T-cell (primary cell): ENCODE data around the gene DMBT1. TPM values are rescaled to one million over a fixed set of nuclear protein-coding genes. Genes with fewer than 3 reads are reported as not detected.

Experiments
- ATAC-seq, 4 experiments: fragments of 200-7000 bp in 3 of 4; fragments of 150-1000 bp in 1 of 4; cut with Tn5 transposase; replicated peaks in 1 of 4; 1 replicate in 3 of 4; 2 replicates in 1 of 4; pipeline ENCODE4 v1.10.0; 2021; ENCODE audit warnings: moderate library complexity in 3 of 4, mild to moderate bottlenecking in 2 of 4, moderate number of reproducible peaks in 1 of 4
- CTCF ChIA-PET, 2 donors: fragments of 300-600 bp; sonication (Branson Sonifier 250); formaldehyde crosslinking; loops; one replicate each; lab custom pipeline; 2022; ENCODE audit warnings: antibody characterized with exemption in 2 of 2; lab: Charles Lee
- POLR2A ChIA-PET, 2 donors: fragments of 300-600 bp; sonication (Branson Sonifier 250); formaldehyde crosslinking; loops; one replicate each; lab custom pipeline; 2022; ENCODE audit warnings: antibody characterized with exemption in 2 of 2; lab: Charles Lee
- DNase-seq, 35 experiments: peaks; one replicate each; pipeline versions ENCODE4 v3.0.0 to v3.0.0-alpha.2; 2013 to 2023
- H3K27ac ChIP-seq: one replicate; pipeline ENCODE4 v1.5.1; 2013; ENCODE audit warnings: low read length
- H3K27me3 ChIP-seq, 2 experiments: replicated peaks in 1 of 2; 1 replicate in 1 of 2; 2 replicates in 1 of 2; pipeline versions ENCODE4 v1.6.1 to v1.7.0; 2013; ENCODE audit warnings: low read length in 1 of 2, mixed read lengths in 1 of 2; ENCODE audit not compliant: control insufficient read depth in 2 of 2, insufficient read depth in 2 of 2; ENCODE audit errors: extremely low read depth in 1 of 2
- H3K36me3 ChIP-seq, 2 donors: 1 replicate in 1 of 2; 2 replicates in 1 of 2; pipeline versions ENCODE4 v1.6.1 to v1.7.0; 2013; ENCODE audit warnings: low read length in 1 of 2; ENCODE audit not compliant: control insufficient read depth in 2 of 2, insufficient read depth in 1 of 2; ENCODE audit errors: extremely low read depth in 1 of 2
- H3K4me1 ChIP-seq, 2 experiments: 1 replicate in 1 of 2; 2 replicates in 1 of 2; pipeline versions ENCODE4 v1.6.1 to v1.7.0; 2013; ENCODE audit warnings: low read length in 2 of 2, mixed read lengths in 1 of 2; ENCODE audit not compliant: insufficient read depth in 2 of 2, control insufficient read depth in 1 of 2; ENCODE audit errors: extremely low read depth in 1 of 2
- H3K4me3 ChIP-seq, 2 donors: 1 replicate in 1 of 2; 2 replicates in 1 of 2; pipeline versions ENCODE4 v1.5.1 to v1.7.0; 2013; ENCODE audit warnings: mild to moderate bottlenecking in 2 of 2, low read length in 1 of 2, moderate library complexity in 1 of 2; ENCODE audit not compliant: control insufficient read depth in 1 of 2; ENCODE audit errors: extremely low read depth in 1 of 2
- H3K9me3 ChIP-seq: 2 replicates; pipeline ENCODE4 v1.7.0; 2013
- H3K27ac Mint-ChIP-seq, 2 donors: one replicate each; pipeline ENCODE4 v1.8.0; 2020 to 2021; ENCODE audit warnings: mild to moderate bottlenecking in 2 of 2, mixed read lengths in 2 of 2
- H3K27me3 Mint-ChIP-seq, 2 donors: one replicate each; pipeline ENCODE4 v1.8.0; 2021 to 2022; ENCODE audit warnings: mixed read lengths in 2 of 2
- H3K36me3 Mint-ChIP-seq: one replicate; pipeline ENCODE4 v1.8.0; 2021; ENCODE audit warnings: mixed read lengths
- H3K4me1 Mint-ChIP-seq, 3 donors: one replicate each; pipeline ENCODE4 v1.8.0; 2020 to 2022; ENCODE audit warnings: mixed read lengths in 3 of 3, mild to moderate bottlenecking in 1 of 3
- H3K4me3 Mint-ChIP-seq, 3 donors: one replicate each; pipeline ENCODE4 v1.8.0; 2020 to 2022; ENCODE audit warnings: mild to moderate bottlenecking in 3 of 3, mixed read lengths in 3 of 3, moderate library complexity in 3 of 3
- H3K9me3 Mint-ChIP-seq, 3 donors: one replicate each; pipeline ENCODE4 v1.8.0; 2020 to 2022; ENCODE audit warnings: mixed read lengths in 3 of 3
- WGBS: methylation state at CpG from one replicate; pipeline ENCODE4 v1.1.5; 2013; ENCODE audit warnings: missing lambda C conversion rate; ENCODE audit not compliant: insufficient coverage; 5-methylcytosine and 5-hydroxymethylcytosine counted together
- total RNA-seq, 35 experiments: library from RNA in 6 of 35; stranded (reverse) in 6 of 35; fragments of 120-200 nt in 1 of 35; gene quantifications; one replicate each; pipeline versions ENCODE4 v1.2.1 to v1.2.4 and lab custom pipeline; 2013 to 2026

DMBT1 gene
- total RNA-seq, 5 donors from 2014 or later (not counting 1 experiment from before 2014, with no cell fraction given) = 0.10 to 0.18 (median 0.13) TPM; not detected in 2

GRCh38 chr10:122565766-122566206, 5.2 kb downstream of the DMBT1 start:
- CTCF ChIA-PET = interaction anchor here (0.7 to 2.6 kb wide), 32 partner anchors 8 to 298 kb away, joined by 3 to 40 read pairs (median 4); no protein-coding TSS in a partner anchor
- Histone ChIP-seq H3K27ac (no peak overlapping the region), H3K4me3 (no peak overlapping the region), H3K27me3 (peaks cover 0 to 23% of the 10 kb centered on the region in 2 experiments), H3K9me3 (no peaks in the 10 kb centered on the region), H3K4me1 (peaks cover 0 to 6% of the 10 kb centered on the region in 2 experiments), H3K36me3 (no peaks in the 10 kb centered on the region)
- peak in 1 of 4 experiments; percentile 44 for ATAC-seq
- Mint-ChIP-seq H3K4me3 (no peak overlapping the region), H3K27me3 (peaks cover 27 to 37% of the 10 kb centered on the region in 2 donors), H3K36me3 (no peaks in the 10 kb centered on the region), H3K27ac (no peak overlapping the region), H3K4me1 (peaks cover 12 to 18% (median 15%) of the 10 kb centered on the region in 3 donors), H3K9me3 (no peaks in the 10 kb centered on the region)
- peak; percentile 18 to 85 (median 67) for DNase-seq
- POLR2A ChIA-PET = no interaction called here
- WGBS = 100% methylated on average over 1 of the region's 13 CpGs

- WGBS = no CpG with 5 or more reads among the region's 1 CpG
- Mint-ChIP-seq H3K9me3 (no peaks in the 10 kb centered on the region), H3K36me3 (no peaks in the 10 kb centered on the region), H3K4me3 (no peak overlapping the region), H3K27ac (no peak overlapping the region), H3K27me3 (peaks cover 29 to 38% of the 10 kb centered on the region in 2 donors), H3K4me1 (peaks cover 7 to 12% (median 11%) of the 10 kb centered on the region in 3 donors)
- Histone ChIP-seq H3K9me3 (no peaks in the 10 kb centered on the region), H3K27ac (no peak overlapping the region), H3K36me3 (no peaks in the 10 kb centered on the region), H3K4me1 (peaks cover 0 to 6% of the 10 kb centered on the region in 2 experiments), H3K4me3 (no peak overlapping the region), H3K27me3 (peaks cover 0 to 23% of the 10 kb centered on the region in 2 experiments)
- POLR2A ChIA-PET = no interaction called here
- no peak for DNase-seq
- ATAC-seq = no peak
- CTCF ChIA-PET = interaction anchor here (0.7 to 2.6 kb wide), 12 partner anchors 10 to 298 kb away, joined by 3 to 40 read pairs (median 6); no protein-coding TSS in a partner anchor
Observed at GRCh38 chr10:122566632-122567031, 6.1 kb downstream of the DMBT1 start.

GRCh38 chr10:122567056-122567660, 6.6 kb downstream of the DMBT1 start:
- 55% methylated on average over 4 of the region's 5 CpGs for WGBS
- ATAC-seq = no peak
- Histone ChIP-seq H3K4me3 (no peak overlapping the region), H3K27ac (no peak overlapping the region), H3K4me1 (peaks cover 0 to 6% of the 10 kb centered on the region in 2 experiments), H3K36me3 (no peaks in the 10 kb centered on the region), H3K27me3 (peaks cover 0 to 22% of the 10 kb centered on the region in 2 experiments), H3K9me3 (no peaks in the 10 kb centered on the region)
- peaks cover 29 to 33% of the 10 kb centered on the region in 2 donors for H3K27me3 Mint-ChIP-seq
- DNase-seq = peak in 13 of 35 experiments; percentile 3 to 52 (median 13)
- H3K27ac Mint-ChIP-seq = no peak overlapping the region
- H3K9me3 Mint-ChIP-seq = no peaks in the 10 kb centered on the region
- POLR2A ChIA-PET = no interaction called here
- peaks cover 2 to 8% (median 7%) of the 10 kb centered on the region in 3 donors for H3K4me1 Mint-ChIP-seq
- no peaks in the 10 kb centered on the region for H3K36me3 Mint-ChIP-seq
- H3K4me3 Mint-ChIP-seq = no peak overlapping the region
- CTCF ChIA-PET = interaction anchor here (0.8 to 2.6 kb wide), 3 partner anchors 10 to 270 kb away, joined by 3 to 40 read pairs (median 5); no protein-coding TSS in a partner anchor

GRCh38 chr10:122568551-122568950, 8.0 kb downstream of the DMBT1 start:
- POLR2A ChIA-PET = no interaction called here
- Mint-ChIP-seq H3K27me3 (peaks cover 28 to 33% of the 10 kb centered on the region in 2 donors), H3K9me3 (no peaks in the 10 kb centered on the region), H3K36me3 (no peaks in the 10 kb centered on the region), H3K4me1 (peaks cover 0 to 8% (median 7%) of the 10 kb centered on the region in 3 donors), H3K4me3 (no peak overlapping the region), H3K27ac (no peak overlapping the region)
- CTCF ChIA-PET = interaction anchor here in 1 of 2 donors (0.6 to 0.7 kb wide), 2 partner anchors 473 to 787 kb away, joined by 3 read pairs; no protein-coding TSS in a partner anchor
- DNase-seq = no peak
- H3K4me1 ChIP-seq = peaks cover 0 to 6% of the 10 kb centered on the region in 2 experiments
- WGBS = 78% methylated on average over 5 of the region's 8 CpGs
- no peaks in the 10 kb centered on the region for H3K36me3 ChIP-seq
- ATAC-seq = no peak
- peaks cover 0 to 20% of the 10 kb centered on the region in 2 experiments for H3K27me3 ChIP-seq
- no peak overlapping the region for H3K27ac ChIP-seq
- no peaks in the 10 kb centered on the region for H3K9me3 ChIP-seq
- H3K4me3 ChIP-seq = no peak overlapping the region

GRCh38 chr10:122570920-122571319, 10.4 kb downstream of the DMBT1 start:
- POLR2A ChIA-PET = no interaction called here
- H3K9me3 Mint-ChIP-seq = peaks cover 4 to 5% (median 4%) of the 10 kb centered on the region in 3 donors
- CTCF ChIA-PET = interaction anchor here in 1 of 2 donors (1.4 kb wide), 1 partner anchor 272 kb away, joined by 3 read pairs; no protein-coding TSS in a partner anchor
- no peak overlapping the region for H3K27ac Mint-ChIP-seq
- H3K4me3 ChIP-seq = no peak overlapping the region
- no peak overlapping the region for H3K4me3 Mint-ChIP-seq
- H3K9me3 ChIP-seq = no peaks in the 10 kb centered on the region
- WGBS = no CpG with 5 or more reads among the region's 6 CpGs
- no peaks in the 10 kb centered on the region for H3K36me3 ChIP-seq
- H3K4me1 Mint-ChIP-seq = peaks cover 0 to 2% (median 2%) of the 10 kb centered on the region in 3 donors
- ATAC-seq (no peak), DNase-seq (no peak)
- H3K27me3 ChIP-seq = peaks cover 0 to 17% of the 10 kb centered on the region in 2 experiments
- H3K36me3 Mint-ChIP-seq = no peaks in the 10 kb centered on the region
- no peak overlapping the region for H3K27ac ChIP-seq
- peaks cover 0 to 2% of the 10 kb centered on the region in 2 experiments for H3K4me1 ChIP-seq
- H3K27me3 Mint-ChIP-seq = peaks cover 23 to 27% of the 10 kb centered on the region in 2 donors

- Histone ChIP-seq H3K9me3 (no peaks in the 10 kb centered on the region), H3K36me3 (no peaks in the 10 kb centered on the region), H3K27me3 (peaks cover 0 to 15% of the 10 kb centered on the region in 2 experiments), H3K4me3 (no peak overlapping the region), H3K4me1 (no peaks in the 10 kb centered on the region), H3K27ac (no peak overlapping the region)
- no peaks in the 10 kb centered on the region for H3K36me3 Mint-ChIP-seq
- 72% methylated on average over 2 of the region's 3 CpGs for WGBS
- H3K4me1 Mint-ChIP-seq = no peaks in the 10 kb centered on the region
- ChIA-PET POLR2A (no interaction called here), CTCF (no interaction called here)
- DNase-seq = no peak
- H3K9me3 Mint-ChIP-seq = peaks cover 4 to 5% (median 4%) of the 10 kb centered on the region in 3 donors
- H3K27ac Mint-ChIP-seq = no peak overlapping the region
- H3K27me3 Mint-ChIP-seq = peaks cover 23 to 27% of the 10 kb centered on the region in 2 donors
- H3K4me3 Mint-ChIP-seq = no peak overlapping the region
- no peak for ATAC-seq
Observed at GRCh38 chr10:122571892-122572291, 11.3 kb downstream of the DMBT1 start.
